NCI-H345 treated with DMSO at 0.1 percent for 48 hours (cell line): ENCODE results near the gene KRT84.

Experiments
- DNase-seq: peaks from one replicate; lab custom pipeline; 2025; ENCODE audit not compliant: unreplicated experiment; lab: John Stamatoyannopoulos, UW

Gene KRT84

DNA sequence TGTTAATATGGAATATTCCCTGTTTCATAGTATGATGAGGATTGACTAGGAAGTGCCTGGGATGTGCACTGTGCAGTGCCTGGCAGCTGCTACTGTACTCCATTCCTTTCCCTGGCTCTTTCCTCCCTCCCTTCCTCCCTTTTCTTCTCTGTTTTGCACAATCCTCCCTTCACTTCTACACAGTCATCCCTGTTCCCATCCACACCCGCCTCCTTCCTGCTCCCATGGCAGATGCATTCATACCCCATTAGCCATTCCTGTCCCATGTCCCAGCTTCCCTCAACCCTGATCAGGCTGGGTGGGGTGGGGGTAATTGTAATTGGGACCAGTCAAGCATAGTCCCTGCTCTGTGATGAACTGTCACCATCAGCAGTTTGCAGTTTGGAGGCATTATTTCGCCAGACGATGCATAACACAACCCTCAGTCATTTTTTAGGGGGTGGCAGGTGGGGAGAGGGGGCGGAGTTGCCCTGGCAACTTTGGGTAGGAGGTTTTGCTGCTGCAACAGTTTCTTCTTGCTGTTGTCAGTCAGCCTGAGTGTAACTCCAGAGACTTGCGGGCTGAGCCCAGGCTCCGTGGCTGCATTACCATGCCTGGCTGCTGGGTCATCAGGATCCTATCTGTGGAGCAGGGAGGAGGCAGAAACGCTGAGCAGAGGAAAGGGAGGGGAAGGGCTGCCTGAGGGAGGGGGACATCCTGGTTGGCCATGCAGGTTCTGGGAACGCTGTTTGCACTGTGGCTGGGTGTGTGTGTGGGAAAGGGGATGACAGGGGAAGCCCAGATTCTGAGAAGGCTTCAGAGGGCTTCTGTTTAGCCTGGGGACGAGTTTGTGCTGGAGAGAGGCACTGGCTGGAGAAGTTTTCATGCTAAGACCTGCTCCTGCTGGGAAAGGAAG lies 4.1 kb upstream of the KRT84 start:
- DNase-seq = no peak

- DNase-seq = no peak
These were observed 2.4 kb upstream of the KRT84 start for GRCh38 chr12:52387859-52388258.

- DNase-seq = no peak
These were observed 2.1 kb downstream of the KRT84 start for GRCh38 chr12:52383331-52383730.

- no peak for DNase-seq
These were observed 2.6 kb downstream of the KRT84 start for GRCh38 chr12:52382854-52383253.

GRCh38 chr12:52381206-52381605 lies 4.2 kb downstream of the KRT84 start:
- no peak for DNase-seq

DNA sequence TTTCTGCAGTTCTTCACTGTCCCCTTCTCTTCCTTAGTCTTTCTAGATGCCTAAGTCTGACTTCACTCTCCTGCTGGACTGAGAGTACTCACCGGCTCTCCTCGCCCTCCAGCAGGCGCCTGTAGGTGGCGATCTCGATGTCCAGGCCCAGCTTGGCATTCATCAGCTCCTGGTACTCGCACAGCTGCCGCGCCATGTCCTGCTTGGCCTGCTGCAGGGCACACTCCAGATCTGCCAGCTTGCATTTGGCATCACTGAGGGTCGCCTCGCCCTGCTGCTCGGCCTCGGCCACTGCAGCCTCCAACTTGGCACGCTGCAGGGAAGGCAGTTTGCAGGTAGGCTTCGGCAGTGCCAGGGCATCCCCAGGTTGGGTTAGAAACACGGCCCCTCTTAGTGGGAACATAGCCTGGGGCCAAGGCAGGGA lies 5.2 kb downstream of the KRT84 start:
- no peak for DNase-seq

- DNase-seq = no peak
These were observed 5.9 kb downstream of the KRT84 start for GRCh38 chr12:52379536-52379935.

- no peak for DNase-seq
These were observed 7.4 kb downstream of the KRT84 start for GRCh38 chr12:52378091-52378490.

- no peak for DNase-seq
These were observed 8.2 kb downstream of the KRT84 start for GRCh38 chr12:52377266-52377665.

DNA sequence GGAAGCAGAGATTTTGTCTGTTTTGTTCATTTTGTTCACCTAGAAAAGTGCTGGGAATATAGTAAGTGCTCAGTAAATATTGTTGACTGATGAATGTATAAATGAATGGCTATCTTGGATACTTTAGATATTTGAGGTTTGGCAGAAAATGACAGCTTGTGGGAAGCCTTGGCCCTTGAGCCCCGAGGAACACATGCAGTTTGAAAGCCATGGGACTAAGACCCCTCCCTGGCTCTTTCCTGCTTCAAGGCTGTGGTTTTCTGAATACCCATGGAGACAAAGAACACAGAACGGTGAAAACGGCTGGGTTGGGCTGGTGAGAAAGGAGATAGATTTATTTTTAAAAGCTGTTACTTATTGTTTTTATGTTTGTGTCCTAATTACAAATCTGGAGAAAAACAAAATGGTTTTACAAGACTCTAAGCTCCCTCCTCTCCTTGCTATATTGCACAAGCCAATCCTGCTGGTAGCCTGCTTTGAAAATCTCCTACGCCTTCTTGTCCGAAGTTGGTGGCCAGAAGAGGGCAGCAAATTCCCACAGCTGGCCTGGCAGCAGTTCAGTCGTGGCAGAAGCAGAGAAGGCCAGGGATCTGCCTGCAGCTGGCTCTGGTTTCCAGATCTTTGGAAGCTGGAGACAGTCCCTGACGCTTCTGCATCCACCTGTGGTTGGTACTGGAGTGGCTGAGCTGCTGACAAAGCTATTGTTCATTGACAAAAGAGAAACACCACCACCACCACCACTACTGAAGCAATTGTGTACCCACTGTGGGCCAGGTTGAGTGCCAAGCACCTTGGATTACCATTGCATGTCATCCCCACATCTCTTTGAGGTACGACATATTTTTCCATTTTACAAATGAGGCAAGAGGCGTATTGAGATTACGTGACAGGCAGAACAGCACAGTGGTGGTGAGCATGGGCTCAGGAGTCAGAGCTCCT lies 13.0 kb downstream of the KRT84 start:
- peak; percentile 68 for DNase-seq

DNA sequence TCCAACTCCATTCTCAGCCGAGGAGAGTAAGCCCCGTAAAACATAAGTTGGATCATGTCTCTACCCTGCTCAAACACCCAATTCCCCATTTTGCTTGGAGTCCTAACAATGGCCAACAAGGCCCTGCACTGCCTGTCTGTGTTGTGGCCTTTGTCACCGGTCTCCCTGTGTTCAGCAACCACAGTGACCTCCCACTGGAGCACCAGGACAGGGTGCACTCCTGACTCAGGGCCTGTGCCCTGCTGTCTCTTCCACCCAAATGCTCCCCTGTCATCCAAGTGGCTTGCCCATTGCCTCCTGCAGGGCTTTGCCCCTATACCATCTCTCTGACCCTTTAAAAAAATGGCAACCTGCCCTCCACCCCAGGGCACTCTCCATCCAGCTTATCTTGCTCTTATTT lies 13.7 kb downstream of the KRT84 start:
- DNase-seq = no peak

GRCh38 chr12:52370926-52371608 lies 14.4 kb downstream of the KRT84 start:
- no peak for DNase-seq

DNA sequence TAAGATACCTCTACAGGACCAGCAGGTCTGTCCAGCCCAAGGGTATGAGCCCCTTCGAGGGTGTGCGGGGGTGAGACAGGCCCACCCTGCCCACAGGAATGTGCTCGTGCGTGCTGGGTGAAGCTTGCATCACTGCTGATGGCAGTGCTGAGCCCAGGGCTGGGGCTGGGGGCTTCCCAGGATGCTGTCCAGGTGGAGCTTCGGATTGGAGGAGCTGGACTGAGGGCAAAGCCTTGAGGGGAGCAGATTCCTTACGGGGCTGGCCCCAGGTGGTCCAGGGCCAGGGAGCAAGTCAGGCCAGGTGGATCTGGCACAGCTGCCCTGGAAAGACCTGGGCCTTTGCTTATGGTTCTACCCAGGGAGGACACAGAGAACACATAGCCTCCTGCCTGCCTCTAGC lies 15.6 kb downstream of the KRT84 start:
- no peak for DNase-seq

DNA sequence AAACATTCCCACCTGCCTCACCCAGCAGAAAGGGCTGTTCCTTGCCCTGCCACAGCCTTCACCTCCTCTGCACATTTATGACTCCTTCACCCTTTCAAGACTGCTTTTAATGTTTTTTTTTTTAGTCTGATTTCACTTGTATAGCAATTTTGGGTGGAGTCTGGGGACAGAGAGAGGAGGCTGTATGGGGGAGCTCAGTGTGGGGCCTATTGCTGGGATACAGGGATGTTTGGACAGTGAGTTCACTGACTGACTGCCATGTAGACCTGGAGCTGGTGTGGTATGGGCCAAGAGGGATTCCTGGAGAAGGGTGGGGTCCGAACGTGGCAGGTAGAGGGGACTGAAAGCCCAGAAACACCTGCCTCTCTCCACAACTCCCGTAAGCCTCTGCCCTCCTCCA lies 16.2 kb downstream of the KRT84 start:
- no peak for DNase-seq

- DNase-seq = no peak
These were observed 16.9 kb downstream of the KRT84 start for GRCh38 chr12:52368508-52368907.

- no peak for DNase-seq
These were observed 17.6 kb downstream of the KRT84 start for GRCh38 chr12:52367876-52368275.

- no peak for DNase-seq
These were observed 18.5 kb downstream of the KRT84 start, which contains the start of gene KRT85 for GRCh38 chr12:52366738-52367485. Gene KRT85, minus strand, starts transcription at chr12:52367481. Its CDS starts 76 bp downstream, at chr12:52367405.

- DNase-seq = no peak
These were observed 20.5 kb downstream of the KRT84 start for GRCh38 chr12:52364901-52365489.

- DNase-seq = no peak
These were observed 21.4 kb downstream of the KRT84 start for GRCh38 chr12:52364061-52364460.

DNA sequence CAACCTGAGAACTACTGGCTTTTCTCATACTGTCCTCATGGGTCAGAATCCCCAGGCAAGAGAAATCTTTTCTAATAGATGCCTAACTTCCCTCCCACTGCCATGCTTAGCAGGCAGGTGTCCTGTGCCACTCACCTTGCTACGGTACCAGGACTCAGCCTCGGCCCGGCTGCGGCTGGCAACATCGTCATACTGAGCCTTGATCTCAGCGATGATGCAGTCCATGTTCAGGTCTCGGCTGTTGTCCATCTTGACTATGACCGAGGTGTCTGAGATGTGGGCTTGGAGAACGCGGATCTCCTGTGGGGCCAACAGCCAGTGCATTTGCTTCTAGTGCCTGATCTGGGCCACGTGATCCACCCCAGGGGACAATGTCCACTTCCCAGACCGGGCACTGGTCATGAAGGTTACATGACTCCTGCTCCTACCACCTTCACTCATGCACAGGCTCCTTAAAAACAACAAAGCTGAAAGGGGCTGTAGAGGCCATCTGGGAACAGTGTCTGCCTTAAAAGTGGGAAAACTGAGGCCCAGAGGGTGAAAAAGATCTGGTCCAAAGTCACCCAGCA lies 22.3 kb downstream of the KRT84 start:
- DNase-seq = no peak
